HUES64 (cell line): ENCODE results near the gene ENTPD8. TPM values are rescaled to one million over a fixed set of nuclear protein-coding genes. Genes with fewer than 3 reads are reported as not detected.

Experiments used
- H3K27ac ChIP-seq: 2 replicates; pipeline ENCODE4 v1.7.0; 2013; ENCODE audit warnings: low read depth, low read length, inconsistent platforms
- H3K27me3 ChIP-seq: 2 replicates; pipeline ENCODE4 v1.6.1; 2013; ENCODE audit warnings: mild to moderate bottlenecking, low read length; ENCODE audit not compliant: insufficient read depth
- H3K36me3 ChIP-seq: 2 replicates; pipeline ENCODE4 v1.6.1; 2013; ENCODE audit warnings: mild to moderate bottlenecking, low read length; ENCODE audit not compliant: insufficient read depth
- H3K4me1 ChIP-seq: 2 replicates; pipeline ENCODE4 v1.6.1; 2013; ENCODE audit warnings: mild to moderate bottlenecking, low read length, moderate library complexity; ENCODE audit not compliant: insufficient read depth
- H3K4me3 ChIP-seq: 2 replicates; pipeline ENCODE4 v1.5.1; 2013; ENCODE audit warnings: mild to moderate bottlenecking, low read length, moderate library complexity
- H3K9ac ChIP-seq: 2 replicates; pipeline ENCODE4 v1.6.1; 2013; ENCODE audit warnings: mild to moderate bottlenecking, low read depth, low read length
- H3K9me3 ChIP-seq: 2 replicates; pipeline ENCODE4 v1.6.1; 2013; ENCODE audit warnings: low read depth, low read length; ENCODE audit not compliant: insufficient read depth
- WGBS: fragments of 150-250, 120-280 bp; methylation state at CpG from one replicate; pipeline ENCODE4 v1.1.7; 2013; ENCODE audit warnings: missing lambda C conversion rate; 5-methylcytosine and 5-hydroxymethylcytosine counted together
- polyA plus RNA-seq, 2 experiments: library from polyadenylated mRNA; stranded (reverse); fragments of 50-300 nt; gene quantifications; one replicate each; pipeline ENCODE4 v1.2.3, GENCODE V29; 2013

ENTPD8 gene
- polyA plus RNA-seq (2013, experiment 1 of 2), result 0.25 TPM
- polyA plus RNA-seq (2013, experiment 2 of 2), result 0.19 TPM

- Histone ChIP-seq H3K9ac (no peak within 1 kb of the TSS), H3K9me3 (no peaks in the 10 kb centered on the region), H3K4me3 (peak within 1 kb of the TSS; percentile 50), H3K27ac (no peak within 1 kb of the TSS), H3K4me1 (peaks cover 3% of the 10 kb centered on the region; the same call in 1 of the 2 replicates), H3K27me3 (peaks cover 7% of the 10 kb centered on the region; the same call in 1 of the 2 replicates), H3K36me3 (no peaks in the 10 kb centered on the region)
- WGBS, result 2% methylated on average over 54 of the region's 62 CpGs
These were observed at the start of gene ENTPD8 for GRCh38 chr9:137441289-137441934. ENTPD8 (minus strand) TSS chr9:137441357; CDS start chr9:137438285, 3,072 bp downstream.

DNA sequence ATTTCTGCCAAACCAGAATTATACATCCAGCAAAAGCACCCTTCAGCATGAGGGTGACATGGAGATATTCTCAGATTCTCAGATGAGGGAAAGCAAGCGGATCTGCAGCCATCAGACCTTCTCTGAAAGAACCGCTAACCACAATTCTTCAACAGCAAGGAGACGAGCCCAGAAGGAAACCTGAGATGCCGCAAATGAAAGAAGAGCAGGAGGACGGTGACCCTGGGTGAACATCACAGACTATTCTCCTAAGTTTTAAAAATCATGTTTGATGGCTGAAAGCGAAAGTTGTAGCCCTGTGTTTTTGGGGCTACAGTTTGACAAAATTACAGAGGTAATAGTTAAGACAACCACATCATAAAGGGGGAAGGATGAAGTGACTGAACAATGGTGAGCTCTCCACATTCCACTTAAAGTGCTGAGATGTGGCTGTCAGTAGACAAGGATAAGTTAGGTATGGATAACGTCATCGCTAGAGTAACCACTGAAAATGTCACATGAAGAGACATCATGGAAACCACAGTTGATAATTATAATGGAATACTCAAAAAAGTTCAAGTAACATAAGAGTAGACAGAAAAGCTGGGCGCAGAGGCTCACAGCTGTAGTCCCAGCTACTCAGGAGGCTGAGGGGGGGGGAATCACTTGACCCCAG is 49.5 kb upstream of the ENTPD8 start:
- Histone ChIP-seq H3K27ac (no peak overlapping the region), H3K9me3 (no peaks in the 10 kb centered on the region), H3K27me3 (no peaks in the 10 kb centered on the region), H3K36me3 (no peaks in the 10 kb centered on the region), H3K4me3 (no peak overlapping the region), H3K4me1 (no peaks in the 10 kb centered on the region), H3K9ac (no peak overlapping the region)
- WGBS, result 88% methylated on average over 9 of the region's 9 CpGs

- Histone ChIP-seq H3K9me3 (no peaks in the 10 kb centered on the region), H3K27me3 (no peaks in the 10 kb centered on the region), H3K36me3 (no peaks in the 10 kb centered on the region), H3K9ac (no peak overlapping the region), H3K4me1 (no peaks in the 10 kb centered on the region), H3K4me3 (no peak overlapping the region), H3K27ac (no peak overlapping the region)
- 91% methylated on average over 6 of the region's 6 CpGs for WGBS
These were observed 47.7 kb upstream of the ENTPD8 start for GRCh38 chr9:137488906-137489305.

DNA sequence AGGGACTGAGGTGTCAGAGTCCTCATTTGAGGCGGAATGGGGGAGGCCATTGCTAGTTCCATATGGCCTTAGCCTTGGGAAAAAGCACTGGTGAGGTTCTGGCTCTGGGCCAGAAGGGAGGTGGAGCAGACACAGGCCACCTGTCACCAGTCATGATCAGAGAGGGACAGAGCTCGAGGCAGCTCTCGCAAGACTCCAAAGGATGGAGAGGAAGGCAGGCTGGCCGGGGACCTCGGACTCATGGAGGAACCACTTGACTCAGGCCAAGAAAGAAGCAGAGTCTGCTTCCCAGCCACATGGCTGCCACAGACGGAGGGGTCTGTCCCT is 47.1 kb upstream of the ENTPD8 start:
- Histone ChIP-seq H3K4me3 (no peak overlapping the region), H3K27me3 (no peaks in the 10 kb centered on the region)
- WGBS, result 90% methylated on average over 6 of the region's 6 CpGs

DNA sequence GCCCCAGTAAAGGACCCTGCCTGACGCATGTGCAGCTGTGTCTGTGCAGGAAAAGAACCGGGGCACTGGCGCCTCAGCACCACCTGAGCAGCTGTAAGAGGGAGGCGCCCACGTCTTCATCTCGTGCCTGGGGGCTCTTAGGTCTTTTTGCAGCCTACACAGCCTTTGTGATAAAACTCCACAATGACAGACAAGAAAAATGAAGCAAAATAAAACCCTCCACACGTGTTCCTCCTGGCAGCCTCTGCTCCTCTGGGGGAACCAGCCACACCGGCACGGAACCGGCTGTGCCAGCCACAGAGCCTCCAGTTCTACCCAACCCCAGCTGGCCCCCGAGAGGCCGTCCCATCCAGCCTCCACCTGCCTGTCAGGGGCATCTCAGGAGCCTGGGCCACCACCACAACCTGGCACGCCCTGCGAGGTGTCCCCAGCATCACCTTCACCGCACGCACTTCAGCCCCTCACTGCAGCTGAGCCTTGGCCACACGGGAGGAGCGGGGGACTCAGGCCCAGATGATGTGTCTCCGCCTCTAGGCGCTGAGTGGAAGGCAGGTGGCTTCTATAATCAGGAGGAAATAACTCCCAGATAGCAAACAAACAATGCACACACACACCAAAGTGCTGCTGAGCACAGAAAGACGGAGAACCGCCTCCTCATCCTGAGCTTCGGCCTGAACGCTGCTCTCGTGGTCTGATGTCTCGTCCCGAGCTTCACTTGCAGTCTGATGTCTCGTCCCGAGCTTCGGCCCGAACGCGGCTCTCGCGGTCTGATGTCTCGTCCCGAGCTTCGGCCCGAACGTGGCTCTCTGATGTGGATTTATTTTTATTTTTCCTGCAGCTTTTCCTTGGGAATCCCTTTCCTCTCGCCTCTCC is 46.5 kb upstream of the ENTPD8 start:
- no peaks in the 10 kb centered on the region for H3K27me3 ChIP-seq
- no peak overlapping the region for H3K27ac ChIP-seq
- no peak overlapping the region for H3K4me3 ChIP-seq
- H3K36me3 ChIP-seq, result no peaks in the 10 kb centered on the region
- 94% methylated on average over 41 of the region's 41 CpGs for WGBS
- no peaks in the 10 kb centered on the region for H3K9me3 ChIP-seq
- no peak overlapping the region for H3K9ac ChIP-seq
- no peaks in the 10 kb centered on the region for H3K4me1 ChIP-seq

More for the DNA sequence above, 47.1 kb upstream of the ENTPD8 start:
- H3K4me1 ChIP-seq, result no peaks in the 10 kb centered on the region
- H3K9ac ChIP-seq, result no peak overlapping the region
- H3K9me3 ChIP-seq, result no peaks in the 10 kb centered on the region
- H3K36me3 ChIP-seq, result no peaks in the 10 kb centered on the region
- H3K27ac ChIP-seq, result no peak overlapping the region

DNA sequence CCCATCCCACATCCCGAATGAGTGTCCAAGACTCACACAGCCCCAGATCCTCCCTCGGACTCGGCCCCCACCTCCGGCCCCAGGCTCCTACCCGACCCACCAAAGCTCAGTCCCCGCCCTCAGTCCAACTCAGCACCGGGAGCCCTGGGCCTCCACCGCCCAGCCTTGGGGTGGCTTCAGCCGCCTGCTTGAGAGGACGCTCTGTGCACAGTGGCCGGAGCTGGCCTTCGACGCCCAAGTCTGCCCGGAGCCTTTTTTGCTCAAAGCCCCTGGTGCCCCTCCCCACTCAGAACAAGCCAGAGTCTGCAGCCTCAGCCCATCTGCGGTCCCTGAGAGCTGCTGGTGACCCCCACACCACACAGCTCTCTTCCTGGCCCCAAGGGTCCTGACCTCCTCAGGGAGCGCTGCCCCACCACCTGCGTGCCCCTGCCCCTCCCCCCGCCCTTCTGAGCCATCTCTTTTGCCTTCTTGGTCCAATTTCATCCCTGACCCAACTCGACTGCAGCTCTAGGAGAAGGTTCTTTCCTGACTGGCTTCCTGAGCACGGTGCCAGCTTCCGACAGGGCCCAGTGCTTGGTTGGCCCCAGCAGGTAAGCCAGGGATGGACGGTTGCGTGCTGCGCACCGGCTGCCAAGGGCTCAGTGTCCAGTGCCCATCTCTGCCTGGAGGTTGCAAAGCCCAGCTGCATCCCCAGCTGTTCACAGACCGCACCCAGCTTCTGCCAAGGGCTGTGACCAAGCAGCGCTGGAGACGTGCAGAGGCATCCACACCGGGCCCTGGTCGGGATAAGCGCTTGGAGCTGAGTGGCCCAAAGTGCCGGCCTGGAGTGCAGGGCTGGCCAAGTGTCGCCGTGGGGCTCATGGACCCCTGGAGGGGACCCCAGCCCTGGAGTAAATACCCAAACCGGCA is 45.6 kb upstream of the ENTPD8 start:
- Histone ChIP-seq H3K9ac (no peak overlapping the region), H3K27me3 (no peaks in the 10 kb centered on the region), H3K9me3 (no peaks in the 10 kb centered on the region), H3K27ac (no peak overlapping the region), H3K4me1 (no peaks in the 10 kb centered on the region), H3K4me3 (no peak overlapping the region), H3K36me3 (no peaks in the 10 kb centered on the region)
- WGBS, result 92% methylated on average over 35 of the region's 35 CpGs

- Histone ChIP-seq H3K36me3 (no peaks in the 10 kb centered on the region), H3K9ac (no peak overlapping the region), H3K9me3 (no peaks in the 10 kb centered on the region), H3K4me1 (no peaks in the 10 kb centered on the region), H3K4me3 (no peak overlapping the region), H3K27ac (no peak overlapping the region), H3K27me3 (no peaks in the 10 kb centered on the region)
- WGBS, result 95% methylated on average over 14 of the region's 15 CpGs
These were observed 45.0 kb upstream of the ENTPD8 start for GRCh38 chr9:137486141-137486490.

DNA sequence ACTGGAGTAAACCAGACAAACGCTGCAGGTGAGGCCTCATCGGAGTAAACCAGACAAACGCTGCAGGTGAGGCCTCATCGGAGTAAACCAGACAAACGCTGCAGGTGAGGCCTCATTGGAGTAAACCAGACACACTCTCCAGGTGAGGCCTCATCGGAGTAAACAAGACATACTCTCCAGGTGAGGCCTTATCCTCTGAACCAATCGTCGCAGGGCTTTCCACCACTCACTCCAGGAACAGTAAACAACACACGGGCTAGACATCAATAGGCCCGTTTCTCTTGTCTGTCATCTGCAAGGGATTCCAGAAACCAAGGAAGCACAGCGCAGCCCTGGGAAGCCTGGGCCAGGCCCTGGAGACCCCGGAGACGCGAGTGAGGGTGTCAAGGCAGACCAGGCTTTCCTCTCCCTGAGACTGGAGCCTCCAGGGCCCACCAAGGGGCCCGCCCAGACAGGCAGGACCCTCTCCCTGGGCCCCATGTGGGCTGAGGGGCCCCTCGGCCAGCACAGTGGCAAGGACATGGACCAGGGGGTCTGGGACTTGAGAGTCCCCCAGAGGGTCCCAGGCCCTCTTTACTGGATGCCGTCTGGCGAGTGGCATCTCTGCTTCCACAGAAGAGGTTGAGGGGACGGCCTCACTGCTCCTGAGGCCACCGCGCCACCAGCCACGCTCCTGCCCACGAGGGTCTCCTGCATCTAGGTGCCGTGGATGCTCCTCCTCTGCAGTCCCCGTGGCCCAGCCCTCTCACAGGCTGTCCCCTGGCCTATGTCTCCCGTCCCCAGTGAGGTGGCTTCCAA is 44.4 kb upstream of the ENTPD8 start:
- Histone ChIP-seq H3K27me3 (no peaks in the 10 kb centered on the region), H3K4me1 (no peaks in the 10 kb centered on the region), H3K9ac (no peak overlapping the region), H3K4me3 (no peak overlapping the region), H3K36me3 (no peaks in the 10 kb centered on the region), H3K27ac (no peak overlapping the region), H3K9me3 (no peaks in the 10 kb centered on the region)
- WGBS, result 94% methylated on average over 26 of the region's 26 CpGs

DNA sequence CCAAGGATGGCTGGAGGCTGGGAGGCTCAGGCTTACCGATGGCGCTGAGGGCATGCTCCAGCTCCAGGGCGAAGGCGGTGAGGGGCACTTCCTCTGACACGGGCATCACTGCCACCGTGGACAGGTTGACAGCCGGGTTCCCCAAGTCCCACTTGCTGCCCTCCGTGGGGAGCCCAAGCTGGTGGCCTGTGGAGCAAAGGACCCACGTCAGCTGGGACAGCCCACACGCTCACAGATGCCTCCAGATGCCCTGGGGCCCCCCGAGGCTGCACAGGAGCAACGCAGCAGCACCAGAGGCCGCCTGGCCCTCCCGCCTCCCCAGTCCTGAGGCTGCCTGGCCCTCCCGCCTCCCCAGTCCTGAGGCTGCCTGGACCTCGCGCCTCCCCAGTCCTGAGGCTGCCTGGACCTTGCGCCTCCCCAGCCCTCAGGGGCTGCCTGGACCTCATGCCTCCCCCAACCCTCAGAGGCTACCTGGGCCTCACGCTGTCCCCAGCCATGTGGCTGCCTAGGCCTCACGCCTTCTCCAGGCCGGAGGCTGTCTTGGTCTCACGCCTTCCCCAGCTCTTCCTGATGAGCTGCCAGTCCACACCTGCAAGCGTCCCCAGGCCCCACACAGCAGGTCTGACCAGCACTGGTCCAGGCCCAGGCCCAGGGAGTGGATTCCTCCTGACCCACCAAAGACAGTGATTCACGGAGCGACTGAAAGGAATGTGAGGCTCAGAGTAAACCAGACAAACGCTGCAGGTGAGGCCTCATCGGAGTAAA is 43.6 kb upstream of the ENTPD8 start:
- 93% methylated on average over 27 of the region's 27 CpGs for WGBS
- no peak overlapping the region for H3K27ac ChIP-seq
- no peaks in the 10 kb centered on the region for H3K27me3 ChIP-seq
- H3K4me1 ChIP-seq, result no peaks in the 10 kb centered on the region
- H3K4me3 ChIP-seq, result no peak overlapping the region
- H3K9me3 ChIP-seq, result no peaks in the 10 kb centered on the region
- no peak overlapping the region for H3K9ac ChIP-seq
- H3K36me3 ChIP-seq, result no peaks in the 10 kb centered on the region
